Neuron (in vitro differentiated cells): ENCODE data around the gene SMC5.
A peak's percentile ranks its signal among the peaks of the same experiment; 100 is the strongest.

ENCODE experiments used
- H2AFZ ChIP-seq: one replicate; pipeline ENCODE4 v1.6.1; 2013; ENCODE audit warnings: low read depth, mild to moderate bottlenecking, inconsistent platforms, low read length, moderate library complexity
- H3K27me3 ChIP-seq: one replicate; pipeline ENCODE4 v1.6.1; 2013; ENCODE audit warnings: low read length; ENCODE audit not compliant: insufficient read depth
- H3K36me3 ChIP-seq: one replicate; pipeline ENCODE4 v1.6.1; 2013; ENCODE audit warnings: low read length; ENCODE audit not compliant: insufficient read depth
- H3K4me1 ChIP-seq: one replicate; pipeline ENCODE4 v1.6.1; 2013; ENCODE audit warnings: low read length; ENCODE audit not compliant: insufficient read depth
- H3K4me3 ChIP-seq: 2 replicates; pipeline ENCODE4 v1.5.1; 2013; ENCODE audit warnings: mild to moderate bottlenecking, low read length, moderate library complexity
- H3K9me3 ChIP-seq: one replicate; pipeline ENCODE4 v1.6.1; 2013; ENCODE audit warnings: low read length

Gene SMC5

GRCh38 chr9:70340572-70340971 is 81.8 kb downstream of the SMC5 start:
- no peaks in the 10 kb centered on the region for H3K4me1 ChIP-seq
- H3K27me3 ChIP-seq, result no peaks in the 10 kb centered on the region
- no peak overlapping the region for H3K4me3 ChIP-seq
- peaks cover 21% of the 10 kb centered on the region for H3K36me3 ChIP-seq
- no peaks in the 10 kb centered on the region for H3K9me3 ChIP-seq
- no peak overlapping the region for H2AFZ ChIP-seq

GRCh38 chr9:70347046-70347445 is 88.3 kb downstream of the SMC5 start:
- H3K27me3 ChIP-seq, result no peaks in the 10 kb centered on the region
- H3K4me1 ChIP-seq, result peaks cover 7% of the 10 kb centered on the region
- no peaks in the 10 kb centered on the region for H3K9me3 ChIP-seq
- peaks cover 37% of the 10 kb centered on the region for H3K36me3 ChIP-seq
- no peak overlapping the region for H3K4me3 ChIP-seq
- no peak overlapping the region for H2AFZ ChIP-seq

- no peak overlapping the region for H3K4me3 ChIP-seq
- H3K36me3 ChIP-seq, result peaks cover 35% of the 10 kb centered on the region
- no peaks in the 10 kb centered on the region for H3K4me1 ChIP-seq
- no peaks in the 10 kb centered on the region for H3K9me3 ChIP-seq
- no peaks in the 10 kb centered on the region for H3K27me3 ChIP-seq
- H2AFZ ChIP-seq, result no peak overlapping the region
Observed at GRCh38 chr9:70352356-70352755, 93.6 kb downstream of the SMC5 start.

DNA sequence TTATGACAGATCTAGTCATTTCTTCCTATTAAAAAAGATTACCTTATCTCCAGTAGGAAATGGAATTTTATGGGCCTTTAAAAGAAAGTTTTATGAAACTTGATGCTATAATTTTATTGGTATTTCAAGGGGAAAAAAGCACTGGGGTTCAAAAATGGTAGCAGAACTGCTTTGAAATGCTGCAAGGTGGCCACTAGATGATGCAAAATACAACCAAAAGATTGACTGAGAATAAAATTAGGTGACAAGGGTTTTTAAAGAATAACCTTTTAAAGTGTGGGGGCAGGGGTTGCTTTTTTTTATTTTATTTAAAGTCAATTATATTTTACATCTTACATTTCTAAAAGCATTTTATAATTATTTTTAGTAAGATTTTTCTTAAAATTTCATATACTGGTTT is 94.0 kb downstream of the SMC5 start:
- peaks cover 35% of the 10 kb centered on the region for H3K36me3 ChIP-seq
- no peak overlapping the region for H3K4me3 ChIP-seq
- H3K27me3 ChIP-seq, result no peaks in the 10 kb centered on the region
- no peaks in the 10 kb centered on the region for H3K4me1 ChIP-seq
- H3K9me3 ChIP-seq, result no peaks in the 10 kb centered on the region
- H2AFZ ChIP-seq, result no peak overlapping the region

GRCh38 chr9:70355801-70356200 is 97.0 kb downstream of the SMC5 start:
- no peaks in the 10 kb centered on the region for H3K27me3 ChIP-seq
- H3K36me3 ChIP-seq, result peaks cover 12% of the 10 kb centered on the region
- no peaks in the 10 kb centered on the region for H3K4me1 ChIP-seq
- H3K4me3 ChIP-seq, result no peak overlapping the region
- no peaks in the 10 kb centered on the region for H3K9me3 ChIP-seq
- no peak overlapping the region for H2AFZ ChIP-seq

GRCh38 chr9:70362952-70363351 is 104.2 kb downstream of the SMC5 start:
- no peaks in the 10 kb centered on the region for H3K36me3 ChIP-seq
- H3K27me3 ChIP-seq, result no peaks in the 10 kb centered on the region
- no peak overlapping the region for H2AFZ ChIP-seq
- H3K4me3 ChIP-seq, result no peak overlapping the region
- no peaks in the 10 kb centered on the region for H3K4me1 ChIP-seq
- H3K9me3 ChIP-seq, result no peaks in the 10 kb centered on the region

DNA sequence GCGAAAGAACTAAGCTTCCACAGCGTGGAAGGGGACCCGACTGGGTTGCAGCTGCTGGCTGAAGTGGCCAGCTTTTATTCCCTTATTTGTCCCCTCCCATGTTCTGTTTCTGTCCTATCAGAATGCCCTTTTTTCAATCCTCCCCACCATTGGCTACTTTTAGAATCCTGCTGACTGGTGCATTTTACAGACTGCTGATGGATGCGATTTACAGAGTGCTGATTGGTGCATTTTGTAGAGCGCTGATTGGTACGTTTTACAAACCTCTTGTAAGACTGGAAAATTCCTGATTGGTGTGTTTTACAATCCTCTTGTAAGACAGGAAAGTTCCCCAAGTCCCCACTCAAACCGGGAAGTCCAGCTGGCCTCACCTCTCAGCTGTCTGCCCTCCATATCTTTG is 105.0 kb downstream of the SMC5 start:
- no peaks in the 10 kb centered on the region for H3K36me3 ChIP-seq
- no peaks in the 10 kb centered on the region for H3K9me3 ChIP-seq
- H2AFZ ChIP-seq, result no peak overlapping the region
- no peaks in the 10 kb centered on the region for H3K27me3 ChIP-seq
- no peaks in the 10 kb centered on the region for H3K4me1 ChIP-seq
- no peak overlapping the region for H3K4me3 ChIP-seq

DNA sequence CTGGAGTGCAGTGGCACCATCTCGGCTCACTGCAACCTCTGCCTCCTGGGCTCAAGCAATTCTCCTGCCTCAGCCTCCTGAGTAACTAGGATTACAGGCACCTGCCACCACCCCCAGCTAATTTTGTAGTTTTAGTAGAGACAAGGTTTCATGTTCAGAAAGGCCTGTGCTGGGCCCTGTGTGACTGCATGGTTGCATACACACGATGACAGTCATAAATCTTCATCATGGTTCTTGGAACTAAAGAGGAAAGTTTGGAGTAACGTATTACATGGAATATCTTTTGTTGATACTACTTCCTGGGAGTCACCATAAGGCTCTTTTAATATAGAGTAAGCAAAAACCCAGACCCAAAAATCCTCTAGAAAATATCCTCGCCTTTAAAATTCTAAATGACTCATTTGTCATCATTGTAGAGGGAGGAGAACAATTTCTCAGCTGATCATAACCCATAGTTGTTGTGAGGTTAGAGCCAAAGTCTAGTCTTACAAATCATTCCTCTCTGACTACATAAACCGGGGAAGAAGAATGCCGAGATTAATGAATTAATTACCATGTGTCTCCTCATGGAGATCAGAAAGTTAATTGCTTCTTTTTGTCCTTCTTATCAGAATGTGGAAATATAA is 108.6 kb downstream of the SMC5 start:
- no peak overlapping the region for H2AFZ ChIP-seq
- no peak overlapping the region for H3K4me3 ChIP-seq
- no peaks in the 10 kb centered on the region for H3K27me3 ChIP-seq
- H3K9me3 ChIP-seq, result no peaks in the 10 kb centered on the region
- no peaks in the 10 kb centered on the region for H3K4me1 ChIP-seq
- no peaks in the 10 kb centered on the region for H3K36me3 ChIP-seq

DNA sequence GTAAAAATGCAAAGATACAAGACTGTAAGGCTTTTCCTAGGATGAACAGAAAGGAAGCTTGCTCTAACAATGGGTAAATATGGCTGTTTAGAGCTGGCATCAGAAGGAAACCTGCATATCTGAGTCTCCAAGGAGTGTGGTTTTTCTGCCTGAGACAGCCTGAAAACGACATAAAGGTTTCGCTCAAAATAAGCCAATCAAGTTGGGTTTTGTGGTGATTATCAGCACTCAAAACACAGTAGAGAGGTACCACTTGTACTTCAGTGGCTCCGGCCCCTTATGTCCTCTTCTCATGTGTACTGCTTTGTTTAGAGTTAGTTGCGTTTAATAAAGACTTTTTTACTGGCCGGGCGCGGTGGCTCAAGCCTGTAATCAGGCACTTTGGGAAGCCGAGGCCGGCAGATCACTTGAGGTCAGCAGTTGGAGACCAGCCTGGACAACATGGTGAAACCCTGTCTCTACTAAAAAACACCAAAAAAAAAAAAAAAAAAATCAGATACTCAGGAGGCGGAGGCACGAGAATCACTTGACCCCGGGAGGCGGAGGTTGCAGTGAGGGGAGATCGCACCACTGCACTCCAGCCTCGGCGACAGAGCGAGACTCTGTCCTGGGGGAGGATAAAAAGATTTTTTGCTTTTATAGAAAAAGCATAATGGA is 116.3 kb downstream of the SMC5 start:
- Histone ChIP-seq H3K9me3 (no peaks in the 10 kb centered on the region), H3K4me1 (no peaks in the 10 kb centered on the region), H2AFZ (peak overlapping the region; percentile 46), H3K4me3 (no peak overlapping the region), H3K36me3 (no peaks in the 10 kb centered on the region), H3K27me3 (no peaks in the 10 kb centered on the region)

GRCh38 chr9:70382046-70382708 is 123.4 kb downstream of the SMC5 start:
- Histone ChIP-seq H3K9me3 (no peaks in the 10 kb centered on the region), H3K4me1 (peaks cover 8% of the 10 kb centered on the region), H2AFZ (no peak overlapping the region), H3K4me3 (no peak overlapping the region), H3K36me3 (no peaks in the 10 kb centered on the region), H3K27me3 (no peaks in the 10 kb centered on the region)

DNA sequence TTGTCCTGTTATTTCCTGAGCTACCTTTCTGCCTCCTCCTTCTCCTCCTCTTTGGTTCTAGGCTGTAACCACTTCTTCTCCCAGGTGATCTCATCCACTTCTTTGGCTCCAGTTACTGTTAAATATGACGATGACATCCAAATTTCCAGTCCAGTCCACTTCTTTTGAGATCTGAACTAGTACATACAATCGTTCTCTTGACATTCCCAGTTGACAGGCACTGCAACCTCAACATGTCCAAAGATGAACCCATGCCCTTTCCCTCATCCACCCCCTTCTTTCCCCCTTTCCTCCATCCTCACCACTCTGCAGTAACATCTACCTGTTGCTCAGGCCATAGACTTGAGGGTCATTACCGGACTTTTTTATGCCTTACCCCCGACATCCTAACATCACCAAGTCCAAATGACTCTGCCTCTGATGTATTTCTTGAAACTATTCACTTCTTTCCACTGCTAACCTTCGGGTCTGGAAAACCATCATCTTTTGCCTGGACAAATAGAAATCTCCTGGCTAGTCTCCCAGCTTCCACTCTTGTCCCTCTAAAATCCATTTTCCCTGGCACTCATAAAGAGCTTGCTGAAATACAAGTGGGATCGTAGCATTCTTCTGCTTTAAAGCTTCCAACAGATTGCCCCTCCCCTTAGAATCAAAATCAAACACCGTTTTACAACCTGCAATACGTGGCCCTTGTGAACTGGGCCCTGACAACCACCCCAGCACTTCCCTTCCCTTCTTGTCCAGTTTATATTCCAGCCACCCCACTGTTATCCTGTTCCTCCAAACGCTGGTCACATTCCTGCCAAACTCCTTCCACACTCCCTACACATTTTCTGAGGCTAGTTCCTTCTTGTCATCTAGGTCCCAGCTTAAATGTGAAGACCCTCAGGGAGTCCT is 124.2 kb downstream of the SMC5 start:
- Histone ChIP-seq H3K36me3 (no peaks in the 10 kb centered on the region), H3K27me3 (no peaks in the 10 kb centered on the region), H3K4me1 (peaks cover 8% of the 10 kb centered on the region), H2AFZ (no peak overlapping the region), H3K4me3 (no peak overlapping the region), H3K9me3 (no peaks in the 10 kb centered on the region)

GRCh38 chr9:70385426-70385825 is 126.6 kb downstream of the SMC5 start:
- no peaks in the 10 kb centered on the region for H3K27me3 ChIP-seq
- no peaks in the 10 kb centered on the region for H3K36me3 ChIP-seq
- no peak overlapping the region for H2AFZ ChIP-seq
- peaks cover 8% of the 10 kb centered on the region for H3K4me1 ChIP-seq
- no peak overlapping the region for H3K4me3 ChIP-seq
- H3K9me3 ChIP-seq, result no peaks in the 10 kb centered on the region

DNA sequence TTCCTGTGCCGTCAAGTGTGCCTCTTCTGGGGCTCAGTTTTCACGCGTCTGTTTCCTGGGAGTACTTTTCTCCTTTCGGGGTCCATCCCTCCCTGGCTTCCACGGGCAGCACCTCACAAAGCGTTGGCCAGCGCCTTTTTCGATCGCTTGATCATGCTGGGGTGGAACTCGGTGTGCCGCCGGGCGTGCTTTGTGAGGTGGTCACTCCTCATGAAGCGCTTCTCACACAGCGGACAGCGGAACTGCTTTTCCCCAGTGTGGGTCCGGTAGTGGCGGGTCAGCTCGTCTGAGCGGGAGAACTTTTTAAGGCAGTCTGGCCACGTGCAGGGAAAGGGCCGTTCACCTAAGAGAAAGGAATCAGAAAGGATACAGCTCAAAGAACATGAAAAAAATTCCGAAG is 128.9 kb downstream of the SMC5 start:
- H3K36me3 ChIP-seq, result no peaks in the 10 kb centered on the region
- H3K4me1 ChIP-seq, result peaks cover 8% of the 10 kb centered on the region
- H2AFZ ChIP-seq, result no peak overlapping the region
- no peaks in the 10 kb centered on the region for H3K27me3 ChIP-seq
- H3K9me3 ChIP-seq, result no peaks in the 10 kb centered on the region
- no peak overlapping the region for H3K4me3 ChIP-seq
